ENCODE data around the gene MATN4.

MATN4 gene

DNA sequence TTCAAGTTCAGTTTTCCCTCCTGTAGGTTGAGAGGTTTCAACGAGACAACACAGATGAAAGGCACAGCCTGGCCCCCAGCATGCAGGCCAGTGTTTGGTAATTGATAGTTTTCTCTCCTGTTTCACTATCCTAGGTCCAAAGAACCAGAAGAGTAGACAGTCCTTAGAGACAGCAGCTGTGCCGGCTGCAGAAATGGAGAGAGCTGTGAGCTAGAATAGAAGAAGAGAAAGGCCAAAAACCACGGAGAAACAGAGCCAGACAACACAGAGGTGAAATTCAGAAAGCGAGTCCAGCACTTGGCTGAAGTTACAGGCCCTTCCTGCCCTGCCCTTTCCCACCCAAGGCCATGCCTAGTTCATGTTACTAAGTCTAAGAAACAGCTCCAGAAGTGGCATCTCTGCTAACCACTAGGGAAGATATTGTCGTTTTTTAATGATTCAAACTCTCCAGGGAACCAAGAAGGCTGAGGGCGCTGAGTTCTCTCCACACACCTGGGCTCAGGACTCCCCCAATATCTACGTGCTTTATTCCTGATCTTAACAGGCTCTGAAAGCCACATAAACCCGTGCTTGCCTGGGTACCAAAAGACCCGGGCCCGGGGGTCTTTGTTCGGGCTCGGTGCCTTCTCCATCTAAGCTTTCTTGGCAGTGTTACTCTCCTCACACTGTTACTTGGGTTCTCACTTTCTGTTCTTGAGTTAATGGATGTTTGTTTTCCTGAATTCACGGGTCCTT lies 18.0 kb downstream of the MATN4 start:
- no peak overlapping the region for H3K23ac ChIP-seq (ENCODE audit: low read depth, low read length, poor library complexity)
- peaks cover 4 to 13% of the 10 kb centered on the region in 2 donors for H3K9me3 ChIP-seq (replicated peaks in 1 of 2; ENCODE audit: control insufficient read depth in 2 of 2, insufficient read depth in 1 of 2, low read depth in 1 of 2, low read length in 2 of 2)
- no peak overlapping the region for H2BK12ac ChIP-seq (ENCODE audit: low read length)
- no peak overlapping the region for H3K4ac ChIP-seq (ENCODE audit: low read length)
- no peak overlapping the region for H2BK120ac ChIP-seq (ENCODE audit: low read depth, low read length)
- no peak overlapping the region for H2BK15ac ChIP-seq (ENCODE audit: low read length)
- no peak overlapping the region for H2AFZ ChIP-seq (ENCODE audit: low read length)
- no peaks in the 10 kb centered on the region for H3K79me1 ChIP-seq (ENCODE audit: low read depth, low read length)
- peaks cover 0 to 35% (median 3%) of the 10 kb centered on the region in 3 experiments for H3K27me3 ChIP-seq (ENCODE audit: control insufficient read depth in 3 of 3, insufficient read depth in 3 of 3, low read depth in 1 of 3, low read length in 3 of 3)
- H3K4me2 ChIP-seq (ENCODE audit: insufficient read depth, low read length, poor library complexity, severe bottlenecking): no peak overlapping the region
- no CpG with 5 or more reads among the region's 13 CpGs for WGBS, 2 donors (ENCODE audit: extremely low coverage in 2 of 2, insufficient read length in 2 of 2, insufficient replicate concordance in 1 of 2)
- DNase-seq (ENCODE audit: low spot score): no peak
- H4K8ac ChIP-seq (ENCODE audit: low read depth, low read length): no peak overlapping the region
- no peak overlapping the region for H3K4me3 ChIP-seq (ENCODE audit: low read length in 2 of 2)
- peak overlapping the region; percentile 20 for H2BK5ac ChIP-seq (ENCODE audit: low read length)
- H2AK5ac ChIP-seq (ENCODE audit: low read depth, low read length): no peak overlapping the region
- no peak overlapping the region for H3K27ac ChIP-seq (replicated peaks; ENCODE audit: low read length)
- H4K91ac ChIP-seq (ENCODE audit: low read depth, low read length, poor library complexity): no peak overlapping the region
- no peak overlapping the region for H3K9ac ChIP-seq (ENCODE audit: low read depth, low read length, poor library complexity)
- H3K36me3 ChIP-seq (replicated peaks in 1 of 2; ENCODE audit: control insufficient read depth in 2 of 2, insufficient read depth in 2 of 2, low read length in 2 of 2): no peaks in the 10 kb centered on the region
- H3K14ac ChIP-seq (ENCODE audit: low read length): no peak overlapping the region
- H3K4me1 ChIP-seq (ENCODE audit: control insufficient read depth in 2 of 2, insufficient read depth in 1 of 2, low read depth in 1 of 2, low read length in 2 of 2): peaks cover 2% of the 10 kb centered on the region in 2 donors
- no peak overlapping the region for H3K18ac ChIP-seq (ENCODE audit: low read length)

DNA sequence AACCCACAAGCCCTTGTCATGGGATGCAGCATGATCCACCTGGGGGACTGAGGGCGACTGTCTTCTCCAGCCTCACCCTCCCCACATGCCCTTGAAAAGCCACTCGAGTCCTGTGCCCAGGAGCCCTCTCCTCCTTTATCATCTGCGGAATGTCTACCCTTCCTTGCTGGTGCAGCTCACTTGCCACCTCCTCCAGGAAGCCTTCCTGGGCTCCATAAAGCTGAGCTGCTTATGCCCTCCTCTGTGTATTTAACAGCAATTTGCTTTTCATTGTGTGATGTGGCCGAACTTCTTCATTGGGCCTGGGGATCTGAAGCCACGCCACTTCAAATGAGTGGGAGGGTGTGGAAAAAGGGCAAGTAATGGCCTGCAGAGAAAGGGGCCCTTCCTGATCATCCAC lies 19.2 kb downstream of the MATN4 start:
- H4K8ac ChIP-seq (ENCODE audit: low read depth, low read length): no peak overlapping the region
- no peak overlapping the region for H3K4ac ChIP-seq (ENCODE audit: low read length)
- no peak overlapping the region for H3K9ac ChIP-seq (ENCODE audit: low read depth, low read length, poor library complexity)
- no CpG with 5 or more reads among the region's 5 CpGs for WGBS, 2 donors (ENCODE audit: extremely low coverage in 2 of 2, insufficient read length in 2 of 2, insufficient replicate concordance in 1 of 2)
- no peaks in the 10 kb centered on the region for H3K79me1 ChIP-seq (ENCODE audit: low read depth, low read length)
- no peak overlapping the region for H2BK120ac ChIP-seq (ENCODE audit: low read depth, low read length)
- no peak overlapping the region for H3K23ac ChIP-seq (ENCODE audit: low read depth, low read length, poor library complexity)
- peaks cover 2% of the 10 kb centered on the region in 2 donors for H3K4me1 ChIP-seq (ENCODE audit: control insufficient read depth in 2 of 2, insufficient read depth in 1 of 2, low read depth in 1 of 2, low read length in 2 of 2)
- H3K36me3 ChIP-seq (replicated peaks in 1 of 2; ENCODE audit: control insufficient read depth in 2 of 2, insufficient read depth in 2 of 2, low read length in 2 of 2): no peaks in the 10 kb centered on the region
- H3K14ac ChIP-seq (ENCODE audit: low read length): no peak overlapping the region
- DNase-seq (ENCODE audit: low spot score): no peak
- no peak overlapping the region for H3K4me2 ChIP-seq (ENCODE audit: insufficient read depth, low read length, poor library complexity, severe bottlenecking)
- H3K4me3 ChIP-seq (ENCODE audit: low read length in 2 of 2): no peak overlapping the region
- H3K18ac ChIP-seq (ENCODE audit: low read length): no peak overlapping the region
- H3K27ac ChIP-seq (replicated peaks; ENCODE audit: low read length): no peak overlapping the region
- H2AFZ ChIP-seq (ENCODE audit: low read length): no peak overlapping the region
- H3K27me3 ChIP-seq (ENCODE audit: control insufficient read depth in 3 of 3, insufficient read depth in 3 of 3, low read depth in 1 of 3, low read length in 3 of 3): peaks cover 0 to 35% (median 1%) of the 10 kb centered on the region in 3 experiments
- H4K91ac ChIP-seq (ENCODE audit: low read depth, low read length, poor library complexity): no peak overlapping the region
- peaks cover 0 to under 1% of the 10 kb centered on the region in 2 donors for H3K9me3 ChIP-seq (replicated peaks in 1 of 2; ENCODE audit: control insufficient read depth in 2 of 2, insufficient read depth in 1 of 2, low read depth in 1 of 2, low read length in 2 of 2)
- H2BK5ac ChIP-seq (ENCODE audit: low read length): no peak overlapping the region
- no peak overlapping the region for H2BK15ac ChIP-seq (ENCODE audit: low read length)
- no peak overlapping the region for H2BK12ac ChIP-seq (ENCODE audit: low read length)
- H2AK5ac ChIP-seq (ENCODE audit: low read depth, low read length): no peak overlapping the region

- Histone ChIP-seq H2BK15ac (ENCODE audit: low read length) (no peak overlapping the region), H3K18ac (ENCODE audit: low read length) (no peak overlapping the region), H3K9ac (ENCODE audit: low read depth, low read length, poor library complexity) (no peak overlapping the region), H3K27me3 (ENCODE audit: control insufficient read depth in 3 of 3, insufficient read depth in 3 of 3, low read depth in 1 of 3, low read length in 3 of 3) (peaks cover 0 to 40% (median 1%) of the 10 kb centered on the region in 3 experiments), H3K79me1 (ENCODE audit: low read depth, low read length) (no peaks in the 10 kb centered on the region), H3K27ac (replicated peaks; ENCODE audit: low read length) (no peak overlapping the region), H2AK5ac (ENCODE audit: low read depth, low read length) (no peak overlapping the region), H3K23ac (ENCODE audit: low read depth, low read length, poor library complexity) (no peak overlapping the region), H4K8ac (ENCODE audit: low read depth, low read length) (no peak overlapping the region), H2AFZ (ENCODE audit: low read length) (no peak overlapping the region), H3K14ac (ENCODE audit: low read length) (no peak overlapping the region), H3K36me3 (replicated peaks in 1 of 2; ENCODE audit: control insufficient read depth in 2 of 2, insufficient read depth in 2 of 2, low read length in 2 of 2) (no peaks in the 10 kb centered on the region), H3K4ac (ENCODE audit: low read length) (no peak overlapping the region), H3K4me3 (ENCODE audit: low read length in 2 of 2) (no peak overlapping the region), H3K9me3 (replicated peaks in 1 of 2; ENCODE audit: control insufficient read depth in 2 of 2, insufficient read depth in 1 of 2, low read depth in 1 of 2, low read length in 2 of 2) (no peaks in the 10 kb centered on the region), H2BK12ac (ENCODE audit: low read length) (no peak overlapping the region), H3K4me1 (ENCODE audit: control insufficient read depth in 2 of 2, insufficient read depth in 1 of 2, low read depth in 1 of 2, low read length in 2 of 2) (peaks cover 2% of the 10 kb centered on the region in 2 donors), H3K4me2 (ENCODE audit: insufficient read depth, low read length, poor library complexity, severe bottlenecking) (no peak overlapping the region), H2BK5ac (ENCODE audit: low read length) (no peak overlapping the region), H4K91ac (ENCODE audit: low read depth, low read length, poor library complexity) (no peak overlapping the region), H2BK120ac (ENCODE audit: low read depth, low read length) (no peak overlapping the region)
- WGBS, 2 donors (ENCODE audit: extremely low coverage in 2 of 2, insufficient read length in 2 of 2, insufficient replicate concordance in 1 of 2): no CpG with 5 or more reads among the region's 4 CpGs
- DNase-seq (ENCODE audit: low spot score): no peak
Measured at GRCh38 chr20:45288376-45288775, 19.7 kb downstream of the MATN4 start.

GRCh38 chr20:45283551-45284057 lies 24.5 kb downstream of the MATN4 start:
- no peak overlapping the region for H4K91ac ChIP-seq (ENCODE audit: low read depth, low read length, poor library complexity)
- H4K8ac ChIP-seq (ENCODE audit: low read depth, low read length): no peak overlapping the region
- H3K4me3 ChIP-seq (ENCODE audit: low read length in 2 of 2): no peak overlapping the region
- no peak overlapping the region for H2BK12ac ChIP-seq (ENCODE audit: low read length)
- H2AK5ac ChIP-seq (ENCODE audit: low read depth, low read length): no peak overlapping the region
- H3K18ac ChIP-seq (ENCODE audit: low read length): no peak overlapping the region
- H2BK120ac ChIP-seq (ENCODE audit: low read depth, low read length): no peak overlapping the region
- H2AFZ ChIP-seq (ENCODE audit: low read length): no peak overlapping the region
- H3K9me3 ChIP-seq (replicated peaks in 1 of 2; ENCODE audit: control insufficient read depth in 2 of 2, insufficient read depth in 1 of 2, low read depth in 1 of 2, low read length in 2 of 2): no peaks in the 10 kb centered on the region
- H2BK5ac ChIP-seq (ENCODE audit: low read length): no peak overlapping the region
- no peak overlapping the region for H3K27ac ChIP-seq (replicated peaks; ENCODE audit: low read length)
- H3K4ac ChIP-seq (ENCODE audit: low read length): no peak overlapping the region
- H3K4me1 ChIP-seq (ENCODE audit: control insufficient read depth in 2 of 2, insufficient read depth in 1 of 2, low read depth in 1 of 2, low read length in 2 of 2): no peaks in the 10 kb centered on the region
- no peak overlapping the region for H3K23ac ChIP-seq (ENCODE audit: low read depth, low read length, poor library complexity)
- no peak for DNase-seq (ENCODE audit: low spot score)
- no peak overlapping the region for H3K4me2 ChIP-seq (ENCODE audit: insufficient read depth, low read length, poor library complexity, severe bottlenecking)
- no peaks in the 10 kb centered on the region for H3K79me1 ChIP-seq (ENCODE audit: low read depth, low read length)
- H2BK15ac ChIP-seq (ENCODE audit: low read length): no peak overlapping the region
- H3K14ac ChIP-seq (ENCODE audit: low read length): no peak overlapping the region
- no CpG with 5 or more reads among the region's 4 CpGs for WGBS, 2 donors (ENCODE audit: extremely low coverage in 2 of 2, insufficient read length in 2 of 2, insufficient replicate concordance in 1 of 2)
- peaks cover 0 to 20% (median 0%) of the 10 kb centered on the region in 3 experiments for H3K27me3 ChIP-seq (ENCODE audit: control insufficient read depth in 3 of 3, insufficient read depth in 3 of 3, low read depth in 1 of 3, low read length in 3 of 3)
- H3K9ac ChIP-seq (ENCODE audit: low read depth, low read length, poor library complexity): peak overlapping the region; percentile 45
- H3K36me3 ChIP-seq (replicated peaks in 1 of 2; ENCODE audit: control insufficient read depth in 2 of 2, insufficient read depth in 2 of 2, low read length in 2 of 2): no peaks in the 10 kb centered on the region
